HG03342 (cell line): ENCODE results near the gene PPP1R26.
"Not testable (repeated sequence)": the region's sequence is repeated elsewhere in the genome, so short reads cannot be mapped to it uniquely, and the experiment has no call there.

ENCODE experiments used
- ATAC-seq: cut with Tn5 transposase; IDR thresholded peaks from one replicate; pipeline ENCODE4 v1.9.1; 2021; ENCODE audit warnings: mild to moderate bottlenecking, moderate library complexity; ENCODE audit not compliant: unreplicated experiment

Gene PPP1R26

DNA sequence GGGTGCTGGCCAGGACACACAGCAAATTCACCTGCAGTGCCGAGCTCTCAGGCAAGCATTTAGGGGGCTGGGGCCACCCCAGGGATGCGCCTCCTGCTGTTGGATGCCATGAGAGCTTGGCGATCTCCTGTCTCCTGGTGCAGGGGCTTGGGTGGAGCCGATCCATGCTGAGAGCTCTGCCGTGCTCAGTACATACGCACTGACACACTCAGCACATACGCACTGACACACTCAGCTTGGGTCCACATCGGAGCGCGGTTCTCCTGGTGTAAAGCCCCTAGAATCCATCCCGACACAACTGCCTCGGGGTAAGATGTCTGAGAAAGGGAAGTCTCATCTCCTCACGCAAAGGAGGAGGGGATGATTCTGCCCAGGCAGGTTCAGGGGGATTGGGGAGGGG is 56.0 kb downstream of the PPP1R26 start:
- ATAC-seq = not testable (repeated sequence)

DNA sequence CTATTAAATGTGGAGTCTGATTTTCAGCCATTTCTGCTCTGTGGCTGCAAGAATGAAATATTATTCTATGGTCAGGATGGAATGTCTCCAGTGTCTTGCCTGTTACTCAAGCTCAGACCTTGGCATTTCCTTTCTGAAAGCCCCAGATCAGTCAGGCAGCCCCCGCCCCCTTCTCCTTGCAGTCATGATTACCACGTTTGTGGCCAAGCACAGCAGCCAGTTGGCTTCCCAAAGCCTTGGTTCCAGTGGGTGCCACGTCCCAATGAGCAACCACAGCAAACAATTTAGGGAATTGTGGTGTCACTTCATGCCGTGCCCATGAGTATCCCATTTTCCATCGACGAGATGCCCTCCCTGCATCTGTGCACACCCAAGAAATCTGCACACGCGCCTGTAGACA is 56.6 kb downstream of the PPP1R26 start:
- ATAC-seq = no peak
